ENCODE data around the gene CPSF7. TPM values are rescaled to one million over a fixed set of nuclear protein-coding genes. Genes with fewer than 3 reads are reported as not detected.
"Not testable (repeated sequence)": the region's sequence is repeated elsewhere in the genome, so short reads cannot be mapped to it uniquely, and the experiment has no call there.

CPSF7 gene
- total RNA-seq, 1 donor = 33.2 TPM

DNA sequence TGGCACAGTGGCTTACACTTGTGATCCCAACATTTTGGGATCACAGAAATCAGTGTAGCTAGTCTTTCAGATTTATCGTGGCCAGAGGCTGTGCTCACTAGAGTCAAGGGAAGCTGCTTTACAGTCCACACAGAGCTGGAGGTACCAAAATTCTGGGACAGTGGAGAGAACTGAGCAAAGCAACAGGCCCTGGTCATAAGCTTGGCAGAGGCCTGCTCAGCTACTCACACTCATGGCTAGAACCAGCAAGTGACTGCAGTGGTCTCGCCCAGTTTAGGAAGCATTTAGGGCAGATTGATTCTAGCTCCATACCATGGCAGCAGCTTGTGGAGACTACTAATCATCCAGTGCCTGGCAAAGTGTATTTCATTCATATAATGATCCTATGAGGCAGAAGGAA is 28.6 kb downstream of the CPSF7 start:
- TF ChIP-seq, protein P1, sequence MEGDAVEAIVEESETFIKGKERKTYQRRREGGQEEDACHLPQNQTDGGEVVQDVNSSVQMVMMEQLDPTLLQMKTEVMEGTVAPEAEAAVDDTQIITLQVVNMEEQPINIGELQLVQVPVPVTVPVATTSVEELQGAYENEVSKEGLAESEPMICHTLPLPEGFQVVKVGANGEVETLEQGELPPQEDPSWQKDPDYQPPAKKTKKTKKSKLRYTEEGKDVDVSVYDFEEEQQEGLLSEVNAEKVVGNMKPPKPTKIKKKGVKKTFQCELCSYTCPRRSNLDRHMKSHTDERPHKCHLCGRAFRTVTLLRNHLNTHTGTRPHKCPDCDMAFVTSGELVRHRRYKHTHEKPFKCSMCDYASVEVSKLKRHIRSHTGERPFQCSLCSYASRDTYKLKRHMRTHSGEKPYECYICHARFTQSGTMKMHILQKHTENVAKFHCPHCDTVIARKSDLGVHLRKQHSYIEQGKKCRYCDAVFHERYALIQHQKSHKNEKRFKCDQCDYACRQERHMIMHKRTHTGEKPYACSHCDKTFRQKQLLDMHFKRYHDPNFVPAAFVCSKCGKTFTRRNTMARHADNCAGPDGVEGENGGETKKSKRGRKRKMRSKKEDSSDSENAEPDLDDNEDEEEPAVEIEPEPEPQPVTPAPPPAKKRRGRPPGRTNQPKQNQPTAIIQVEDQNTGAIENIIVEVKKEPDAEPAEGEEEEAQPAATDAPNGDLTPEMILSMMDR (IDR thresholded peaks at IDR 0.05; ENCODE audit: insufficient read depth, low read depth, low read length) = no peak
- no peak overlapping the region for H3K4me3 ChIP-seq (ENCODE audit: low read depth, low read length)
- no peak for DNase-seq (ENCODE audit: low read depth)

DNA sequence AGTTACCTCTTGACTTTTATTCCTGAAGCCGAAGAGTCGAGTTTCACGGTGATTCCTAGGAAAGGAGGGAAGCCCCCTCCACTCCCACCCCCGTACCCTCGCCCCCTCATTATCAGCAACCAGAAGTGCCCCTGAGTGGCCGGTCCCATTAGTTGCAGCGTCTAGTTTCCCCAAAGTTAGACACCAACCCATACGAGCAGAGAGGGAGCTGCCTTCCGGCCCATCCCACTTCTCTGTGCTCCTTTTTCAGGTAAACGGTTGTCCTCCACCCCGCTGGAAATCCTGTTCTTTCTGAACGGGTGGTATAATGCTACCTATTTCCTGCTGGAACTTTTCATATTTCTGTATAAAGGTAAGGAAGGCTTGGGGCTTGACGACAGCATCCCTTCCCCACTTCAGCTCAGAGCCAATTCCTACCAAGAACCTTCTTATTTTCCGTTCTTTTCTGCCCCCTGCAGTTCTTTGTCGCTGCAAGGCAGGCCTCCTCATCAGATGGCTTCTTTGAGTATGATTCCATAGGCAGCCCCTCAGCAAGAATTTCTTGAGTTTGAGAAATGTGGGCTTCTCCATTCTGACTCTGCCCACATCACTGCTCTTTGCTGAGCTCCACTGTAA is 36.7 kb downstream of the CPSF7 start:
- no peak for DNase-seq (ENCODE audit: low read depth)
- TF ChIP-seq, protein P1 (IDR thresholded peaks at IDR 0.05; ENCODE audit: insufficient read depth, low read depth, low read length) = peak; percentile 34
- H3K4me3 ChIP-seq (ENCODE audit: low read depth, low read length) = peak overlapping the region; percentile 91

DNA sequence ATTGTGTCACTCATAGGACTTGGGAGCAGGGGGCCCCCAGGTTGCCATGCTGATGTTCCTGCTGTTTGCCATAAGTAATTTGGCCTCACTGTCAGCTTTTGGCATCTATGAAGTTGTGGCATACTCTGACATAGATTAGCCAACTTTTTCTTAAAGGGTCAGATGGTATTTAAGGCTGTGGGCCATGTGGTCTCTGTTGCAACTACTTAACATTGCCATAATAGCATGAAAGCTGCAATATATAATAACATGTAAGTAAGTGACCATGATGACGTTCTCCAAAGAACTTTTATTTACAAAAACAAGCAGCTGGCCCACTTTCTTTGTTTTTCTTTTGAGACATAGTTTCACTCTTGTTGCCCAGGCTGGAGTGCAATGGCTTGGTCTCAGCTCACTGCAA is 39.6 kb downstream of the CPSF7 start:
- TF ChIP-seq, protein P1 (IDR thresholded peaks at IDR 0.05; ENCODE audit: insufficient read depth, low read depth, low read length) = no peak
- no peak overlapping the region for H3K4me3 ChIP-seq (ENCODE audit: low read depth, low read length)
- DNase-seq (ENCODE audit: low read depth) = peak; percentile 77

DNA sequence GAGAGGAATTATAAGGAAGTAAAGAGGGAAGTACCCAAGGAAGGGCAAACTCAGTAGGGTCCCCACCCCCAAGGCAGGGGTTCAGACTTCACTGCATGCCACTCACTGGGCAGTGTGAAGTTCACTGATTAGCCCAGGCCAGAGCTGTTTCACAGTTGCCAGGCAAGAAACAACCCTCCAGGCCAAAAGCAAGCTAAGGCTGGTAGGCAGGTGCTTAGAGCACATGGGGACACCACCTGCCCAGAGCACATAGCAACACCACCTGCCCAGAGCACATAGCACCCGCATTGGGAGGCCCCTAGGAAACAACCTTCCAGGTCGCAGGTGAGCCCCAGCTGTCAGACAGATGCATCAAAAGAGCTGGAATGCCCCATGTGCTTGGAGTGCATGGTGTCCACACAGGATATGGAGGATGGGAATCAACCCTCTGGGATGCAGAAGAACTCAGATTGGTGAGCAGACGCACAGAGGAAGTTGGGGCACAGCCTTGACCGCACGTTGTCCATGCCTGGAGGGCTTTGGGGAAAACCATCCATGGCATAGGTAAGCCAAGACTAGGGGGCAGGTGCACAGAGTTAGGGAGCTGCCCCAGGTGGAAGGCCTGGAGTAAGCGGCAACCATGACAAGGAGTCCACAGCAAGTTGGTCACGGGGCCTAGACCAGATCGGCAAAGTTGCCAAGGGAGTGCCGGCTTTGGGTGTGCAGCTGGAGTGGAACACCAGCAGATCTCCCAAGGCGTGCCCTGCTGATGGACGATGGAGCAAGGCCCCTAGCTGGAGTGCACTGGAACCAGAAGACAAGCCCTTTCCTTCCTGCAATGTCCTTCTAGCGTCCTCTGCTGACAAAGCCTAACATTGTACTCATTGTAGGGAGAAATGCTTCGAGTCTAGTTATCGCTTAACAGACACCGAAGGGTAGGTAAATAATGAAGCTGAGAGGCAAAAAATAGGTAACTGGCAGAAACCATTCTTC is 45.2 kb downstream of the CPSF7 start:
- TF ChIP-seq, protein P1 (IDR thresholded peaks at IDR 0.05; ENCODE audit: insufficient read depth, low read depth, low read length) = peak; percentile 64
- H3K4me3 ChIP-seq (ENCODE audit: low read depth, low read length) = no peak overlapping the region
- DNase-seq (ENCODE audit: low read depth) = peak; percentile 54

DNA sequence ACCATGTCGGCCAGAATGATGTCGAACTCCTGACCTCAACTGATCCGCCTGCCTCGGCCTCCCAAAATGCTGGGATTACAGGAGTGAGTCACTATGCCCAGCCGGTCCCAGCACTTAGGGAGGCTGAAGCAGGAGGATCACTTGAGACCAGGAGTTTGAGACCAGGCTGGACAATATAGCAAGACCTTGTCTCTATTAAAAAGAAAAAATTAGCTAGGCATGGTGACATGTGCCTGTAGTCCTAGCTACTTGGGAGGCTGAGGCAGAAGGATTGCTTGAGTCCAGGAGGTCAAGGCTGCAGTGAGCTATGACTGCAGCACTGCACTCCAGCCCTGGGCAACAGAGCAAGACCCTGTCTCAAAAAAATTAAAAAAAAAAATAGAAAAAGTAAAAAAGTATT is 45.9 kb downstream of the CPSF7 start:
- not testable (repeated sequence) for DNase-seq (ENCODE audit: low read depth); H3K4me3 ChIP-seq (ENCODE audit: low read depth, low read length)

DNA sequence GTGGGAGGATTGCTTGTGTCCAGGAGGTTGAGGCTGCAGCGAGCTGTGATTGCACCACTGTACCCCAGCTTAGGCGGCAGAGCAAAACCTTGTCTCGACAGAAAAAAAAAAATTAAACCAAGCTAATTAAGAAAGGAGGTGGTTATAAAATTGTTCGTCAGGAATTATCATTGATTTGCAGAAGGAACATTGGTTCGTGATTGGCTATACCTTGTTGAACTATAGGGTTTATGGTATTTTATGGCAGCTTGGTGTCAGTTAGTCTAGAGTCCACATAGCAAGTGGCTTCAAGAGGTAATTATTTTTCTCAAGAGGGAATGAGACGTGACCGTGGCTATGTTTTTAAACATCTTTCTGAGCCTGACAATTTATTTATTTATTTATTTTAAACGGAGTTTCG is 48.9 kb downstream of the CPSF7 start:
- TF ChIP-seq, protein P1 (IDR thresholded peaks at IDR 0.05; ENCODE audit: insufficient read depth, low read depth, low read length) = no peak
- DNase-seq (ENCODE audit: low read depth) = no peak
- no peak overlapping the region for H3K4me3 ChIP-seq (ENCODE audit: low read depth, low read length)

DNA sequence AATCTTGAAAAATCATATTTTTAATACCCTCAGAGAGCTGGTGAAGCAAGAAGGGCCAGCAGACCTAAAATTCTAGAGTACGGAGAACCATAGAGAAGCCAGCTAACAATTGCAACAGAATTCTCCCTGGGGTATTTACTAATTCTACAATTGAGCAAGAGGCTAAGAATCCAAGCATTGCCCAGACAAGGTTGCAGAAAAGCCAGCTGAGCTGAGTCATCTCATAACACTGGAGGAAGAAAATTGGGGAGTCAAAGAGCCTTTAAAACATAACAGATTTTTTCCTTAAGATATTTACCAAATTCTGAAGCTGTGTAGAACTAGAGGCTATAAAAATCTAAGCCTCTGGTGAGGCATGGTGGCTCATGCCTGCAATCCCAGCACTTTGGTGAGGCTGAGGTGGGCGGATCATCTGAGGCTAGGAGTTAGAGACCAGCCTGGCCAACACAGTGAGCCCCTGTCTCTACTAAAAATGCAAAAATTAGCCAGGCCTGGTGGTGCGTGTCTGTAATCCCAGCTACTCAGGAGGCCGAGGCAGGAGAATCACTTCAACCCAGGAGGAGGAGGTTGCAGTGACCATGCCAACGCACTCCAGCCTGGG is 51.0 kb downstream of the CPSF7 start:
- H3K4me3 ChIP-seq (ENCODE audit: low read depth, low read length) = no peak overlapping the region
- TF ChIP-seq, protein P1 (IDR thresholded peaks at IDR 0.05; ENCODE audit: insufficient read depth, low read depth, low read length) = no peak
- DNase-seq (ENCODE audit: low read depth) = peak; percentile 98
